Measurements from ENCODE around the gene GALT.
A peak's percentile ranks its signal among the peaks of the same experiment; 100 is the strongest.

GALT gene

GRCh38 chr9:34646211-34647083, at the start of gene GALT:
GALT (plus strand) TSS chr9:34646675; CDS start chr9:34646705, 30 bp downstream.
- DNase-seq (ENCODE audit: low spot score in 2 of 2) (peak; percentile 84 to 95), ATAC-seq (ENCODE audit: low read depth) (peak; percentile 95)
- H3K36me3 Mint-ChIP-seq, result peaks cover 5% of the 10 kb centered on the region
- H3K4me1 Mint-ChIP-seq, result peaks cover 14% of the 10 kb centered on the region
- H3K27ac Mint-ChIP-seq, result peak within 1 kb of the TSS; percentile 75
- H3K4me3 Mint-ChIP-seq, result peak within 1 kb of the TSS; percentile 96
- H3K27me3 Mint-ChIP-seq, result no peaks in the 10 kb centered on the region
- H3K9me3 Mint-ChIP-seq, result no peaks in the 10 kb centered on the region

GRCh38 chr9:34599546-34599945, 46.9 kb upstream of the GALT start:
- Mint-ChIP-seq H3K27ac (no peak overlapping the region), H3K4me1 (peaks cover 3% of the 10 kb centered on the region), H3K4me3 (no peak overlapping the region), H3K36me3 (no peaks in the 10 kb centered on the region), H3K27me3 (peaks cover 20% of the 10 kb centered on the region), H3K9me3 (no peaks in the 10 kb centered on the region)
- DNase-seq (ENCODE audit: low spot score in 2 of 2) (no peak), ATAC-seq (ENCODE audit: low read depth) (no peak)

DNA sequence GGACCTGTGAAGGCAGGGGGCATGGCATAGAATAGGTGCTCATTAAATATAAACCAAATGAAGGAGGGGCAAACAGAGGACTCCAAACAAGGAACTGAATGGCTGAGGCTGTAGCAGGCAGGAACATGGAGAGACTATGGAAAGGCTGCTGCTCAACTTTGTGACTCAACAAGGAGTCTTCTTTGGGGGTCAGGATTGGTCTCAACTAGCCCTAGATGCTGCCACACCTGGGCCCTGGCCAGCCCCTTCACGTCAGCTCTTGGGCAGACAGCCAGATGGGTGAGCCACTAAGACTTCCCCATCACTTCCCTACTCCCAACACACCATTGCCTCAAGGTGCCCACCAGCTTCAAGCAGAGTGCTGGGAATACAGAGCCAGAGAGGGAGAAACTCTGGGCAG, 45.6 kb upstream of the GALT start:
- Mint-ChIP-seq H3K27me3 (peaks cover 16% of the 10 kb centered on the region), H3K27ac (no peak overlapping the region), H3K4me3 (no peak overlapping the region), H3K4me1 (peaks cover 3% of the 10 kb centered on the region), H3K36me3 (no peaks in the 10 kb centered on the region), H3K9me3 (no peaks in the 10 kb centered on the region)
- ATAC-seq (ENCODE audit: low read depth) (no peak), DNase-seq (ENCODE audit: low spot score in 2 of 2) (no peak)

DNA sequence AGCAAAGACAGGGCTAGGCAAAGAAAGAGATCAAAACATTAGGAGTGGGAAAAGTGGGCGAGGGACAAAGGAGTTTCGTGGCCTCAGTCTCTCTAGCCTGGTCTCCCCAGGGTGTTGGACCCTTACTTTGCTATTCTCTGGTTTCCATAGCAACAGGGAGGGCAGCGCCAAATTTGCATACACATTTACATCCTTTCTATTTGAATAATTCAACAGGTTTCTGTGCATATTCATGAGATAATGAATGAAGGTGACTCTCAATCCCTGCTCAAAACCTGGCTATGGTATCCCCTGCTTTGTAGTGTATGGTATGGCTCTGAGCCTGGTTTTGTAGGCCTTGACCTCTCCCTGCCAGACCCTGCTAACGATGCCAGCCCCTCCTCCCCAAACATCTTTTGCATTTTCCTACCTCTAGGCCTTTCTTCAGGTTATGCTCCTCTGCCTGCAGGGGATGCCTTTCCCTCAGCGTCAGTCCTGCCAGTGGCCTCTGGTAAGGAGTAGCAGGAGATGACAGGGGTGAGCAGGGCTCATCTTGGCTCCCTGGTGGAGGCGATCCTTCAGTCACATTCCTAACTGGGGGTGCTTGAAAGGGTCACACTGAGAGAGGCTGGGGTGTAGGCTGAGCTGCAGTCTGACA, 44.4 kb upstream of the GALT start:
- DNase-seq (ENCODE audit: low spot score in 2 of 2), result no peak
- Mint-ChIP-seq H3K9me3 (no peaks in the 10 kb centered on the region), H3K27me3 (peaks cover 7% of the 10 kb centered on the region), H3K27ac (no peak overlapping the region), H3K36me3 (no peaks in the 10 kb centered on the region), H3K4me3 (no peak overlapping the region), H3K4me1 (peaks cover 3% of the 10 kb centered on the region)
- ATAC-seq (ENCODE audit: low read depth), result no peak

DNA sequence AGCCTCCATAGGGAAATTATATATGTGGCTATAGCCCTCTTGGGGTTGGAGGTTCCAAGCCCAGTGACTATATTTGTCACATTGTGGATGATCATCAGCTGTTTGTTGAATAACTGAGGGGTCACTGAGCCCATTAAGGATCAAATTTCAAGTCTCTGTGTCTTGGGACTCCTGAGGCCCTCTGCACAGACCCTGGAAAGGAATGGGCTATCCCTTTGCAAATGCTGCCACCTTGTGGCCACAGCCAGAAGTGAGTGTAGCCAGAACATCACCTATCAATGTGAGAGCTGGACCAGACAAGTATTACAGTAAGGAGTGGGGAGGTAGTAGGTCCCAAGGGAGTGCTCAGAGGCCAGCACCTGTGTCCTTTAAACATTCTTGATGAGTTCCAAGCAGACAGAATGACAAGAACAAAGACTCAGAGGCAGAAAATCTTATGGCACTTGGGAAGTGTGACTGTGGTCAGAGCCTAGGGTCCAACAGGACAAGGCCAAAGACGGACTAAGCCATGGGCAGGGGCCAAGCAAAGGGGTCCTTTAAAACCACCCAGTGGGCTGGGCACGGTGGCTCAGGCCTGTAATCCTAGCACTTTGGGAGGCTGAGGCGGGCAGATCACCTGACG, 42.8 kb upstream of the GALT start:
- Mint-ChIP-seq H3K4me3 (no peak overlapping the region), H3K9me3 (no peaks in the 10 kb centered on the region), H3K36me3 (no peaks in the 10 kb centered on the region), H3K4me1 (peaks cover 3% of the 10 kb centered on the region), H3K27me3 (peaks cover 4% of the 10 kb centered on the region), H3K27ac (no peak overlapping the region)
- ATAC-seq (ENCODE audit: low read depth) (peak; percentile 97), DNase-seq (ENCODE audit: low spot score in 2 of 2) (peak; percentile 77 to 84)

DNA sequence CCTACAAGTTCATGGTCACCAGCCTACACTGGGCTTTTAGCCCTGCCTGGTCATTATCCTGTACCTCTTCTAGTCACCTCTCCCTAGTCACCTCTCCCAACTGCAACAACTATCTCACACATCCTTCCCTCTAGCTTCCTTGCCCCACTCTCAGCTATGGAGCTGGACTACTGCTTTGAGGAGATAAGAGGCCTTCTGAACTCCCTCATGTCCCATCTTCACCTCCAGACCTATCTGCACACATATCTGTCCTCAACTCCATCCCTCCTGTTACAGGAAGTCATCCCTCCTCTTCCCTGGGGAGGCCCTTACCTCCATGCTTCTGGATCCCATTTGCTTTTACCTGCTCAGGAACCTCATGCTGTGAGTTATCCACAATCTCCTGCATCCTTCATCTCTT, 40.3 kb upstream of the GALT start:
- no peak for DNase-seq (ENCODE audit: low spot score in 2 of 2)
- no peaks in the 10 kb centered on the region for H3K36me3 Mint-ChIP-seq
- peaks cover 2% of the 10 kb centered on the region for H3K27me3 Mint-ChIP-seq
- H3K9me3 Mint-ChIP-seq, result no peaks in the 10 kb centered on the region
- H3K27ac Mint-ChIP-seq, result no peak overlapping the region
- ATAC-seq (ENCODE audit: low read depth), result no peak
- H3K4me3 Mint-ChIP-seq, result no peak overlapping the region
- peaks cover 4% of the 10 kb centered on the region for H3K4me1 Mint-ChIP-seq

- DNase-seq (ENCODE audit: low spot score in 2 of 2), result no peak
- Mint-ChIP-seq H3K9me3 (no peaks in the 10 kb centered on the region), H3K4me1 (peaks cover 6% of the 10 kb centered on the region), H3K27ac (no peak overlapping the region), H3K36me3 (no peaks in the 10 kb centered on the region), H3K27me3 (no peaks in the 10 kb centered on the region), H3K4me3 (no peak overlapping the region)
- ATAC-seq (ENCODE audit: low read depth), result no peak
These were observed 39.6 kb upstream of the GALT start for GRCh38 chr9:34606905-34607304.

GRCh38 chr9:34607331-34607730, 39.1 kb upstream of the GALT start:
- Mint-ChIP-seq H3K27me3 (no peaks in the 10 kb centered on the region), H3K4me1 (peaks cover 6% of the 10 kb centered on the region), H3K27ac (no peak overlapping the region), H3K4me3 (no peak overlapping the region), H3K36me3 (no peaks in the 10 kb centered on the region), H3K9me3 (no peaks in the 10 kb centered on the region)
- no peak for ATAC-seq (ENCODE audit: low read depth)
- no peak for DNase-seq (ENCODE audit: low spot score in 2 of 2)

- no peak for ATAC-seq (ENCODE audit: low read depth)
- Mint-ChIP-seq H3K9me3 (no peaks in the 10 kb centered on the region), H3K27ac (no peak overlapping the region)
These were observed 35.9 kb upstream of the GALT start for GRCh38 chr9:34610434-34611206.

GRCh38 chr9:34611251-34611810, 35.1 kb upstream of the GALT start:
- ATAC-seq (ENCODE audit: low read depth) (peak; percentile 1), DNase-seq (ENCODE audit: low spot score in 2 of 2) (no peak)
- peak overlapping the region; percentile 89 for H3K27ac Mint-ChIP-seq
- peaks cover 2% of the 10 kb centered on the region for H3K36me3 Mint-ChIP-seq
- H3K27me3 Mint-ChIP-seq, result no peaks in the 10 kb centered on the region
- H3K4me1 Mint-ChIP-seq, result peaks cover 12% of the 10 kb centered on the region
- H3K4me3 Mint-ChIP-seq, result peak overlapping the region; percentile 90
- no peaks in the 10 kb centered on the region for H3K9me3 Mint-ChIP-seq

More at GRCh38 chr9:34610434-34611206, 35.9 kb upstream of the GALT start:
- Mint-ChIP-seq H3K4me3 (no peak overlapping the region), H3K4me1 (peaks cover 12% of the 10 kb centered on the region), H3K36me3 (no peaks in the 10 kb centered on the region), H3K27me3 (no peaks in the 10 kb centered on the region)
- DNase-seq (ENCODE audit: low spot score in 2 of 2), result no peak

DNA sequence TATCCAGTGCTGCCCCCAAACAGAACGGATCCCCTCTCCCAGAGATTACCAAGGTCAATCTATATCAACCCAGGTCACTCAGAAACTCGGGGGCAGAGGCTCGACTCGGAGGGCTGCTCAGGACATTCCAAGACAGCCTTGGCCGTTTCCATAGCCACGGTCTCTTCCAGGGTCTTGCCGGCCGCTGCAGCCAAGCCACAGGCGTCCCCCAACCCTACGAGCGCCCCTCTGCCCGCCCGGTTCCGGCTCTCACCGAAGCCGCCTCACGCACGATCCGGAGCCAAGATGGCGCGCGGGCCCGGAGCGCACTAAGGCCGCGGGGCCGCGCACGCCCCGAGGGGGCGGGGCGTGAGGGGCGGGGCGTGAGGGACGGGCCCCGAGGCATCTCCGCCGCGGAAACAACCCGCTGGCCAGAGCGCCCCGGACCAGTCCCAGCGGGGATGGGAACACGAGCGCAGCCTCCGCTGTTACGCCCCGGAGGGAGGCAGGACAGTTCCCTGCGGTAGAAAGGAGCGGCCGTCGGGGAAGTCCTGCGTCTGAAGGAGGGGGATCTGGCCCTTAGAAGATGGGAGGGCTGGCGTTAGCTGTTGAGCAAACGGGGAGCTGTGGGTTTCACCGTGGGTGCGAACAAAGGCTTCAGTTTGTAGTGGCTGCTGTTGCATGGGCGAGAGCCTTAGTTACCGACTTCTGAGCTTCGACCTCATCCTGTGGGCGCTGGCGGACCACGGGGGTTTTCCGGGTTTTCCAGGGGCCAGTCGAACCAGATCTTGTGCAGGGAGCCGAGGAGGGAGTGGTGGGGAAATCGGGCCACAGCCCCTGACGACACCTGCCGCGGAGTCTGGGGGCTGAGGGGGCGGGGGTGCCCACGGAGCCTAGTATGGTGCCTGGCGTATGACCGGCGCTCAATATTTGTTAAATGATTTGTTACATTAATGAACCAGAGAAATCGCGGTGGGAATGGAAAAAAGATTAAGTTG, 34.4 kb upstream of the GALT start, which contains the start of gene RPP25L:
Gene RPP25L, minus strand, starts transcription at position 287 of the 977 bp plus-strand sequence. CDS start 801 bp downstream, outside the sequence.
- Mint-ChIP-seq H3K36me3 (peaks cover 8% of the 10 kb centered on the region), H3K4me1 (peaks cover 12% of the 10 kb centered on the region), H3K4me3 (peak within 1 kb of the TSS; percentile 90), H3K9me3 (no peaks in the 10 kb centered on the region), H3K27me3 (no peaks in the 10 kb centered on the region), H3K27ac (peak within 1 kb of the TSS; percentile 89)
- DNase-seq (ENCODE audit: low spot score in 2 of 2), result peak; percentile 79 to 88
- peak; percentile 93 for ATAC-seq (ENCODE audit: low read depth)

- Mint-ChIP-seq H3K9me3 (no peaks in the 10 kb centered on the region), H3K4me1 (peaks cover 12% of the 10 kb centered on the region), H3K27ac (peak overlapping the region; percentile 89), H3K4me3 (peak overlapping the region; percentile 90), H3K27me3 (no peaks in the 10 kb centered on the region), H3K36me3 (peaks cover 13% of the 10 kb centered on the region)
- DNase-seq (ENCODE audit: low spot score in 2 of 2), result peak; percentile 69 to 74
- ATAC-seq (ENCODE audit: low read depth), result peak; percentile 48
These were observed 33.6 kb upstream of the GALT start for GRCh38 chr9:34612788-34613390.
